GM12878 (cell line): ENCODE measurements around the gene CHCT1. TPM values are rescaled to one million over a fixed set of nuclear protein-coding genes. Genes with fewer than 3 reads are reported as not detected.

Source experiments
- ATF7 ChIP-seq: fragments of 450-650 bp; IDR thresholded peaks from 2 replicates; pipeline ENCODE4 v1.6.1; 2016; ENCODE audit warnings: low read depth, mild to moderate bottlenecking
- CREM ChIP-seq: IDR thresholded peaks from 2 replicates; pipeline ENCODE4 v1.6.1; 2014; ENCODE audit warnings: antibody characterized with exemption, low read depth
- ETV6 ChIP-seq, 2 experiments: fragments of 450-650 bp in 1 of 2; IDR thresholded peaks in 1 of 2; conservative IDR thresholded peaks in 1 of 2; 2 replicates each; pipeline ENCODE4 v1.6.1; 2014; ENCODE audit warnings: antibody characterized with exemption in 1 of 2, borderline replicate concordance in 1 of 2, low read depth in 1 of 2, mild to moderate bottlenecking in 1 of 2, moderate library complexity in 1 of 2
- EZH2 ChIP-seq: IDR thresholded peaks from 2 replicates; pipeline ENCODE4 v1.6.1; 2012; ENCODE audit warnings: low read depth, mild to moderate bottlenecking, control low read depth, inconsistent platforms, low read length, borderline replicate concordance; ENCODE audit not compliant: control insufficient read depth
- HCFC1 ChIP-seq: fragments of 150-350 bp; IDR thresholded peaks from 2 replicates; pipeline ENCODE4 v1.6.1; 2014; ENCODE audit warnings: low read length
- IKZF1 ChIP-seq: fragments of 450-650 bp; conservative IDR thresholded peaks from 2 replicates; pipeline ENCODE4 v1.6.1; 2017; ENCODE audit warnings: antibody characterized with exemption, mild to moderate bottlenecking
- JUND ChIP-seq: IDR thresholded peaks from 2 replicates; pipeline ENCODE4 v1.6.1; 2012; ENCODE audit warnings: low read depth, mild to moderate bottlenecking, low read length, improper control_type of control experiment, moderate library complexity
- NBN ChIP-seq: fragments of 450-650 bp; IDR thresholded peaks from 2 replicates; pipeline ENCODE4 v1.6.1; 2016
- NFYA ChIP-seq: IDR thresholded peaks from 2 replicates; pipeline ENCODE4 v1.6.1; 2011; ENCODE audit warnings: low read depth, mild to moderate bottlenecking, low read length, improper control_type of control experiment, borderline replicate concordance
- NKRF ChIP-seq: fragments of 450-650 bp; conservative IDR thresholded peaks from 2 replicates; pipeline ENCODE4 v1.6.1; 2017; ENCODE audit warnings: mild to moderate bottlenecking, moderate library complexity
- NR2F1 ChIP-seq: fragments of 450-650 bp; conservative IDR thresholded peaks from 2 replicates; pipeline ENCODE4 v1.6.1; 2017; ENCODE audit warnings: mild to moderate bottlenecking
- NRF1 ChIP-seq: conservative IDR thresholded peaks from 2 replicates; pipeline ENCODE4 v1.6.1; 2011; ENCODE audit warnings: mild to moderate bottlenecking, low read depth, low read length, improper control_type of control experiment
- PBX3 ChIP-seq: IDR thresholded peaks from 2 replicates; pipeline ENCODE4 v1.6.1; 2011; ENCODE audit warnings: mild to moderate bottlenecking, low read depth, low read length, moderate library complexity; ENCODE audit not compliant: insufficient replicate concordance
- SIX5 ChIP-seq: IDR thresholded peaks from 2 replicates; pipeline ENCODE4 v1.6.1; 2011; ENCODE audit warnings: mild to moderate bottlenecking, low read depth, low read length, moderate library complexity; ENCODE audit not compliant: severe bottlenecking
- polyA plus RNA-seq, 11 experiments: library from polyadenylated mRNA; depleted of rRNA in 4 of 11; unstranded in 6 of 11; stranded (reverse) in 5 of 11; fragments of >200 nt; fragmentation: Nextera tagmentation in 4 of 11; fragmentation: Illumina TruSeq in 1 of 11; extraction: Ambion mirVana in 4 of 11; extraction: Trizol in 1 of 11; gene quantifications; 1 replicate in 1 of 11; 2 replicates in 10 of 11; pipeline versions ENCODE4 v1.2.1 to v1.2.3, GENCODE V29; 2011 to 2016; ENCODE audit warnings: inconsistent platforms in 2 of 11, missing spikeins in 2 of 11, low read depth in 1 of 11
- total RNA-seq, 4 experiments: library from RNA; depleted of rRNA in 3 of 4; stranded (reverse); fragments of >200 nt in 3 of 4; fragmentation: Illumina TruSeq in 1 of 4; extraction: Trizol in 1 of 4; gene quantifications; 2 replicates each; pipeline versions ENCODE4 v1.2.1 to v1.2.3, GENCODE V29; 2013 to 2021
- TF ChIP-seq, protein P1 (sequence below): IDR thresholded peaks from 2 replicates; pipeline ENCODE4 v1.6.1; 2012; ENCODE audit warnings: low read depth, low read length, improper control_type of control experiment
- TF ChIP-seq, protein P2 (sequence below): fragments of 450-650 bp; IDR thresholded peaks from 2 replicates; pipeline ENCODE4 v1.6.1; 2016; ENCODE audit warnings: mild to moderate bottlenecking
- TF ChIP-seq, protein P3 (sequence below): fragments of 450-650 bp; IDR thresholded peaks from 2 replicates; pipeline ENCODE4 v1.6.1; 2018; ENCODE audit warnings: borderline replicate concordance, mild to moderate bottlenecking; ENCODE audit not compliant: partially characterized antibody
- TF ChIP-seq, protein P4 (sequence below): fragments of 450-650 bp; formaldehyde crosslinking; IDR thresholded peaks from 2 replicates; pipeline ENCODE4 v1.4.0; 2022; ENCODE audit warnings: mild to moderate bottlenecking, moderate library complexity

The CHCT1 gene
- total and polyA plus RNA-seq, 10 of the 15 experiments (the other 5 are each of a cell fraction or from before 2014, with no cell fraction given): 0.23 to 0.35 TPM; not detected in 8

- TF ChIP-seq NBN (0 out of 2 replicates have a peak, but pooled peaks have one; percentile 32), NKRF (0 out of 2 replicates have a peak, but pooled peaks have one; percentile 55), PBX3 (no peak), CREM (no peak), SIX5 (no peak), ATF7 (no peak), JUND (no peak), NFYA (no peak), NRF1 (no peak), NR2F1 (no peak), HCFC1 (no peak), EZH2 (no peak), ETV6 (conservative IDR thresholded peaks at IDR 0.05 in 1 of 2, IDR thresholded peaks at IDR 0.05 in 1 of 2; ENCODE audit: borderline replicate concordance in 1 of 2, low read depth in 1 of 2) (peak in 1 of 2 experiments; percentile 68; a peak in 1 of 4 replicates), IKZF1 (peak; percentile 4; the same call in 1 of the 2 replicates)
- TF ChIP-seq, protein P1, sequence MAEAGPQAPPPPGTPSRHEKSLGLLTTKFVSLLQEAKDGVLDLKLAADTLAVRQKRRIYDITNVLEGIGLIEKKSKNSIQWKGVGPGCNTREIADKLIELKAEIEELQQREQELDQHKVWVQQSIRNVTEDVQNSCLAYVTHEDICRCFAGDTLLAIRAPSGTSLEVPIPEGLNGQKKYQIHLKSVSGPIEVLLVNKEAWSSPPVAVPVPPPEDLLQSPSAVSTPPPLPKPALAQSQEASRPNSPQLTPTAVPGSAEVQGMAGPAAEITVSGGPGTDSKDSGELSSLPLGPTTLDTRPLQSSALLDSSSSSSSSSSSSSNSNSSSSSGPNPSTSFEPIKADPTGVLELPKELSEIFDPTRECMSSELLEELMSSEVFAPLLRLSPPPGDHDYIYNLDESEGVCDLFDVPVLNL: no peak
- TF ChIP-seq, protein P2, sequence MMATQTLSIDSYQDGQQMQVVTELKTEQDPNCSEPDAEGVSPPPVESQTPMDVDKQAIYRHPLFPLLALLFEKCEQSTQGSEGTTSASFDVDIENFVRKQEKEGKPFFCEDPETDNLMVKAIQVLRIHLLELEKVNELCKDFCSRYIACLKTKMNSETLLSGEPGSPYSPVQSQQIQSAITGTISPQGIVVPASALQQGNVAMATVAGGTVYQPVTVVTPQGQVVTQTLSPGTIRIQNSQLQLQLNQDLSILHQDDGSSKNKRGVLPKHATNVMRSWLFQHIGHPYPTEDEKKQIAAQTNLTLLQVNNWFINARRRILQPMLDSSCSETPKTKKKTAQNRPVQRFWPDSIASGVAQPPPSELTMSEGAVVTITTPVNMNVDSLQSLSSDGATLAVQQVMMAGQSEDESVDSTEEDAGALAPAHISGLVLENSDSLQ: no peak
- TF ChIP-seq, protein P3, sequence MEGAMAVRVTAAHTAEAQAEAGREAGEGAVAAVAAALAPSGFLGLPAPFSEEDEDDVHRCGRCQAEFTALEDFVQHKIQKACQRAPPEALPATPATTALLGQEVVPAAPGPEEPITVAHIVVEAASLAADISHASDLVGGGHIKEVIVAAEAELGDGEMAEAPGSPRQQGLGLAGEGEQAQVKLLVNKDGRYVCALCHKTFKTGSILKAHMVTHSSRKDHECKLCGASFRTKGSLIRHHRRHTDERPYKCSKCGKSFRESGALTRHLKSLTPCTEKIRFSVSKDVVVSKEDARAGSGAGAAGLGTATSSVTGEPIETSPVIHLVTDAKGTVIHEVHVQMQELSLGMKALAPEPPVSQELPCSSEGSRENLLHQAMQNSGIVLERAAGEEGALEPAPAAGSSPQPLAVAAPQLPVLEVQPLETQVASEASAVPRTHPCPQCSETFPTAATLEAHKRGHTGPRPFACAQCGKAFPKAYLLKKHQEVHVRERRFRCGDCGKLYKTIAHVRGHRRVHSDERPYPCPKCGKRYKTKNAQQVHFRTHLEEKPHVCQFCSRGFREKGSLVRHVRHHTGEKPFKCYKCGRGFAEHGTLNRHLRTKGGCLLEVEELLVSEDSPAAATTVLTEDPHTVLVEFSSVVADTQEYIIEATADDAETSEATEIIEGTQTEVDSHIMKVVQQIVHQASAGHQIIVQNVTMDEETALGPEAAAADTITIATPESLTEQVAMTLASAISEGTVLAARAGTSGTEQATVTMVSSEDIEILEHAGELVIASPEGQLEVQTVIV: no peak
- TF ChIP-seq, protein P4, sequence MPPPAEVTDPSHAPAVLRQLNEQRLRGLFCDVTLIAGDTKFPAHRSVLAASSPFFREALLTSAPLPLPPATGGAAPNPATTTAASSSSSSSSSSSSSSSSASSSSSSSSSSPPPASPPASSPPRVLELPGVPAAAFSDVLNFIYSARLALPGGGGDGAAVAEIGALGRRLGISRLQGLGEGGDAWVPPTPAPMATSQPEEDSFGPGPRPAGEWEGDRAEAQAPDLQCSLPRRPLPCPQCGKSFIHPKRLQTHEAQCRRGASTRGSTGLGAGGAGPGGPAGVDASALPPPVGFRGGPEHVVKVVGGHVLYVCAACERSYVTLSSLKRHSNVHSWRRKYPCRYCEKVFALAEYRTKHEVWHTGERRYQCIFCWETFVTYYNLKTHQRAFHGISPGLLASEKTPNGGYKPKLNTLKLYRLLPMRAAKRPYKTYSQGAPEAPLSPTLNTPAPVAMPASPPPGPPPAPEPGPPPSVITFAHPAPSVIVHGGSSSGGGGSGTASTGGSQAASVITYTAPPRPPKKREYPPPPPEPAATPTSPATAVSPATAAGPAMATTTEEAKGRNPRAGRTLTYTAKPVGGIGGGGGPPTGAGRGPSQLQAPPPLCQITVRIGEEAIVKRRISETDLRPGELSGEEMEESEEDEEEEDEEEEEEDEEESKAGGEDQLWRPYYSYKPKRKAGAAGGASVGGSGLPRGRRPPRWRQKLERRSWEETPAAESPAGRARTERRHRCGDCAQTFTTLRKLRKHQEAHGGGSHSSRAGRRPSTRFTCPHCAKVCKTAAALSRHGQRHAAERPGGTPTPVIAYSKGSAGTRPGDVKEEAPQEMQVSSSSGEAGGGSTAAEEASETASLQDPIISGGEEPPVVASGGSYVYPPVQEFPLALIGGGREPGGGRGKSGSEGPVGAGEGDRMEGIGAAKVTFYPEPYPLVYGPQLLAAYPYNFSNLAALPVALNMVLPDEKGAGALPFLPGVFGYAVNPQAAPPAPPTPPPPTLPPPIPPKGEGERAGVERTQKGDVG (CRISPR knock-in tag): no peak
These were observed 30.7 kb upstream of the CHCT1 start (continued) for GRCh38 chr17:60391471-60392041.
